Fibroblast of mammary gland (primary cell): Measurements from ENCODE around the gene SP6.
A peak's percentile ranks its signal among the peaks of the same experiment; 100 is the strongest.

Source experiments
- DNase-seq: peaks from one replicate; pipeline ENCODE4 v3.0.0-alpha.2; 2010; ENCODE audit warnings: low read depth
- H3K4me3 ChIP-seq: 2 replicates; pipeline ENCODE4 v1.5.1; 2011; ENCODE audit warnings: low read depth, mild to moderate bottlenecking, low read length, moderate library complexity; ENCODE audit not compliant: control insufficient read depth
- TF ChIP-seq, protein P1 (sequence below): conservative IDR thresholded peaks from 2 replicates; pipeline ENCODE4 v1.5.1; 2011; ENCODE audit warnings: low read depth, low read length, inconsistent platforms; ENCODE audit not compliant: control insufficient read depth, insufficient read depth

The SP6 gene

DNA sequence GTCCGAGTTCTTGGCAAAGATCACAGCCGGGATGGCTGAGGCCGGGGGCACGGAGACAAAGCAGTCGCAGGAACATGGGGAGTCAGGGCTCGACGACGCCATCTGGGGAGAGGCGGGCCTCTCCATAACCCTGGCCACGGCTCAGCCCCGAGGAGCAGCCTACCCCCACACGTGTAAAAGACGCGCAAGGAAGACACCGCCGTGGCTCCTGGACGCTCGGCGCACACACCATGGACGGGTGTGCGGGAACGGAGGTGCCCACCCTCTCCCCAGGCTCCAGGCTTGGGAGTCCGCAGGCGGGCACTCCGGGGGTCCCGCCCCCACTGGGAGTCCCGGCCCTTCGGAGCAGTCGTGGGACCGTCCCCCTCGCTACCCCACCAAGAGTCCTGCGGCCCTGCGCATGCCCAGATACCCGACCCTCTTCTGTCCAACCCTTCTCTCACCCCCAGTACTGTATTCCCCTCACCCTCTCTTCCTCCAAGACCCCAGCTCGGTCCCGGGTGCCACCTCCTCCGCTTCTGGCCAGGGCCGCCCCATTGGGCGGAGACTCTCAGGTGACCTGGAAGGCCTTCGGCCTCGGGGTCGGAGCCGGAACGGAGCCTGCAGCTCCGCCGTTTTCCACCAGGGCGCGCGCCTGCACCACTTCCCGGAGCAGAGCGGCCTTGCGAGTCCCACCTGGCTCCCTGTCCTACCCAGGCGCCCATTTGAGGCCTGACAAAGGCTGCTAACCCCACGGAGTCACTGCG lies 10.0 kb downstream of the SP6 start, which contains the start of gene SCRN2:
Gene SCRN2, minus strand, starts transcription at position 532 of the 746 bp plus-strand sequence. Its CDS starts 430 bp downstream, at position 102.
- peak; percentile 76 for DNase-seq
- TF ChIP-seq, protein P1, sequence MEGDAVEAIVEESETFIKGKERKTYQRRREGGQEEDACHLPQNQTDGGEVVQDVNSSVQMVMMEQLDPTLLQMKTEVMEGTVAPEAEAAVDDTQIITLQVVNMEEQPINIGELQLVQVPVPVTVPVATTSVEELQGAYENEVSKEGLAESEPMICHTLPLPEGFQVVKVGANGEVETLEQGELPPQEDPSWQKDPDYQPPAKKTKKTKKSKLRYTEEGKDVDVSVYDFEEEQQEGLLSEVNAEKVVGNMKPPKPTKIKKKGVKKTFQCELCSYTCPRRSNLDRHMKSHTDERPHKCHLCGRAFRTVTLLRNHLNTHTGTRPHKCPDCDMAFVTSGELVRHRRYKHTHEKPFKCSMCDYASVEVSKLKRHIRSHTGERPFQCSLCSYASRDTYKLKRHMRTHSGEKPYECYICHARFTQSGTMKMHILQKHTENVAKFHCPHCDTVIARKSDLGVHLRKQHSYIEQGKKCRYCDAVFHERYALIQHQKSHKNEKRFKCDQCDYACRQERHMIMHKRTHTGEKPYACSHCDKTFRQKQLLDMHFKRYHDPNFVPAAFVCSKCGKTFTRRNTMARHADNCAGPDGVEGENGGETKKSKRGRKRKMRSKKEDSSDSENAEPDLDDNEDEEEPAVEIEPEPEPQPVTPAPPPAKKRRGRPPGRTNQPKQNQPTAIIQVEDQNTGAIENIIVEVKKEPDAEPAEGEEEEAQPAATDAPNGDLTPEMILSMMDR: peak; percentile 78

DNA sequence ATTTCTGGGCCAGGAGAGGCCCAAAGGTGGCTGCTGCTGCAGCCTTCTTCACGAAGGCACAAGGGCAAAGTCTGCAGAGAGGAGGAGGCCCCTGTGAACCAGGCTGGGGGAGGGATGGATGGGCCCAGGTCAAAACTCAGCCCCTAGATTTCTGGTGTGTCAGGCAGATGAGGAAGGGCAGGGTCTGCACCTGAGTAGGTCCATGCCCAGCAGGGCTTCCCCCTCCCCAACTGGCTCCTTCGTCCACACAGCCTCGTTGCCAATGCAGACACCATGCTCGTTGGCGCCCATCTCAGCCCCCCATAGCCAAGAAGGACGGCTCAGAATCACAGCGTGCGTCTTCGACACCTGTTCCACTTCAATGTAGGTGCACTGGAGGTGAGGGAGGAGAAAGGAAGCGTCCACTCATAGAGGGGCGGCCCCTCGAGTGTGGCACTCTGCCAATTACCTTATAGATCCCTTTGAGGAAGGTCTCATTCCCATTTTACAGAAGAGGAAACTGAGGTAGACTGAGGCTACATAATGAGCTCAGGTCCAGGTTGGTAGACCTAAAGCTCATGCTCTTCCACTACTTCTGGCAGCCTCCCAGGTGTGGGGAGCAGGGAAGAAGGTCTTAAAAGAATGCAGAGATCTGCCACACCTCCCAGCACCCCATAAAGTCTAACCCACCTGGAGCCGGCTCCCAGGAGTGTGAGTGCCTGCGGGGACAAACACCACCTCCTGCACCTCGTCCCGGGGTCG lies 10.8 kb downstream of the SP6 start:
- TF ChIP-seq, protein P1: no peak
- peak overlapping the region; percentile 92 for H3K4me3 ChIP-seq

More for the DNA sequence above, 10.0 kb downstream of the SP6 start, which contains the start of gene SCRN2:
- H3K4me3 ChIP-seq: peak within 1 kb of the TSS; percentile 92

DNA sequence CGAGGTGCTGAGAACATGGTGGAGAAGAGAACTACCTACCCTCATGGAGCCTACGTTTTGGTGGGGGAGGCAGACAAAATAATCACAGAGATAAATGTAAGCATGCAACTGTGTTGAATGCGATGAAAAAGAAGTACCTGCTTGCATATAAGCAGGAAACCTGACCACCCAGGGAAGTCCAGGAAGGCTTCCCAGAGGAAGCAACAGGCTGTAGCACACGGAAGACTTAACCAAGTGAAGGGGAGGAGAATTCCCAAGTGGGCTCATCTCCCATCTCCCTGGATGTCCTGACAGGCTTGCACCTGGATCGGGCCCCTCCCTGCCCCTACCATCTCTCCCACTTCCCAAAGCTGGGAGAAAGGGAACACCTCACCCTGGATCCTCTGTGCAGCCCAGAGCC lies 11.9 kb downstream of the SP6 start:
- TF ChIP-seq, protein P1: no peak
- no peak for DNase-seq
- H3K4me3 ChIP-seq: no peak overlapping the region

More for the DNA sequence above, 10.8 kb downstream of the SP6 start:
- DNase-seq: no peak

DNA sequence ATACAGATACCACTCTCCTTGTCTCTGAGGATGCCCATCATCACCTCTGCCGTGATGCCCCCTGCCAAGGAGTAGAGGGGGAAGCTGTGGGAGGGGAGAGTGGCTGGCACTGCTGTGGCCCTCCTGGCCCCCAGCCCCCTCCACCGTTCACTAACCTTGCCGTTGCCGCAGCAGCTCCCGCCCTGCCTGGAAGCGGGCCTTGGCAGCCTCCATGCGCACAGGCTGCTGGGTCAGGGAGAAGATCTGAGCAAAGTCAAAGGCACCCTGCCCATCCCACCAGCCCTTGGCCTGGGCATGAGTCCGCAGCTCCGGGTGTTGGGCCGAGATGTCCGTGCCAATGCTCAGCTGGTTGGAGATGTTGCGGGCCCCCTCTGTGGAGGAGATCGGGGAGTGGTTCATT lies 12.3 kb downstream of the SP6 start:
- no peak overlapping the region for H3K4me3 ChIP-seq
- TF ChIP-seq, protein P1: no peak
- no peak for DNase-seq

DNA sequence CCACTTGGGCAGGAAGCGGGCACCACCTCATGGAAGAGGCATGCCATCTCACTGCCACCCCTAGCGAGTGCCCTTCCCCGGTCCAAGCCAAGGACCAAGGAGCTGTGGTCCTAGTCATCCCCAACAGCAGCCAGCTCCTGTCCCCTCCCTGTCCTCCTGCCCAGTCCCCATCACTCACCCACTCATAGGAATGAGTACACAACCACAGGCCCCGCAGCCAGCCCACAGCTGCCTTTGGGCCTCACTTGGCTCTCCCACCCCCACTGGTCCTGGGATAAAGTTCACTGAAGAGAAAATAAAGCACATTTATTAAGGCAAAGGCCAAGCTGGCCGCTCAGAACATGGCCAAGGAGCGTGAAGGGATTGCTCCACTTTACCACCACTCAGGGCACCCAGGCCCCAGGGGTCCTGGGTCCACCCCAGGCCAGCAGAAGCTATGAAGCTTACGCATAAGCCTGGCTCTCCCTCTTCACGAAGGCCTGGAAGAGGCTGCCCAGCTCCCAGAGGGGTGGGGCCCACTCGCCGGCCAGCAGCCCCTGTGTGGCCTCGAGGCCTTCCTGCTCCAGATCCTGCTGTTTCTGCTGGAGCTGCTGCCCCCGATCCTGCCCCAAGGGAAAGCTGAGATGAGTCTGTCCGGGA lies 13.4 kb downstream of the SP6 start:
- H3K4me3 ChIP-seq: no peak overlapping the region
- peak; percentile 58 for DNase-seq
- TF ChIP-seq, protein P1: no peak

DNA sequence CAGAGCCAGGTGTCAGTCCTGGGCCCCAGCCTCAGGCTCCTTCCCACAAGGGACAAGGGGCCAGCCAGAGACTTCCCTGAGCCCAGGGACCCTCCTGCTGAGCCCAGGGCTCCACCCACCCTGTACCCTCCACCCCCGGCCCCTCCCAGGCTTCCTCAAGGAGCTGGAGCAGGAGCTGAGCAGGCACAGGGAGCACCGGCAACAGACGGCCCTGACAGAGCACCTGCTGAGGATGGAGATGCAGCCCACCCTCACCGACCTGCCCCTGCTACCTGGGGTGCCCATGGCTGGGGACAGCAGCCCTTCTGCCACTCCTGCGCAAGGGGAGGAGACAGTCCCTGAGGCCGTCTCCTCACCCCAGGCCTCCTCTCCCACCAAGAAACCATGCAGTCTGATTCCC lies 14.4 kb downstream of the SP6 start:
- H3K4me3 ChIP-seq: no peak overlapping the region
- DNase-seq: no peak
- TF ChIP-seq, protein P1: no peak
